Osteocyte (in vitro differentiated cells): Measurements from ENCODE around the gene RASSF7. TPM values are rescaled to one million over a fixed set of nuclear protein-coding genes. Genes with fewer than 3 reads are reported as not detected.

Experiments used
- DNase-seq: peaks from one replicate; pipeline ENCODE4 v3.0.0; 2021; ENCODE audit warnings: mixed read lengths; ENCODE audit not compliant: unreplicated experiment; ENCODE audit errors: extremely low spot score
- H3K27ac Mint-ChIP-seq: one replicate; pipeline ENCODE4 v1.8.0; 2021; ENCODE audit warnings: mild to moderate bottlenecking, mixed read lengths; ENCODE audit not compliant: unreplicated experiment
- H3K27me3 Mint-ChIP-seq: one replicate; pipeline ENCODE4 v1.8.0; 2021; ENCODE audit warnings: mixed read lengths; ENCODE audit not compliant: unreplicated experiment
- H3K36me3 Mint-ChIP-seq: one replicate; pipeline ENCODE4 v1.8.0; 2021; ENCODE audit warnings: mixed read lengths; ENCODE audit not compliant: unreplicated experiment
- H3K4me1 Mint-ChIP-seq: one replicate; pipeline ENCODE4 v1.8.0; 2021; ENCODE audit warnings: mixed read lengths; ENCODE audit not compliant: unreplicated experiment
- H3K4me3 Mint-ChIP-seq: one replicate; pipeline ENCODE4 v1.8.0; 2021; ENCODE audit warnings: mild to moderate bottlenecking, moderate library complexity, mixed read lengths; ENCODE audit not compliant: unreplicated experiment
- H3K9me3 Mint-ChIP-seq: one replicate; pipeline ENCODE4 v1.8.0; 2021; ENCODE audit warnings: mixed read lengths; ENCODE audit not compliant: unreplicated experiment
- CTCF ChIP-seq: fragments of 200-600 bp; sonication (generic); IDR thresholded peaks from 2 replicates; pipeline ENCODE4 v1.5.0; 2021; ENCODE audit warnings: antibody characterized with exemption, mild to moderate bottlenecking, moderate library complexity
- total RNA-seq: library from RNA; stranded (reverse); gene quantifications from 2 replicates; pipeline ENCODE4 v1.2.1, GENCODE V29; 2021

The RASSF7 gene
- total RNA-seq, 1 donor from 2014 or later: 8.0 TPM

GRCh38 chr11:563066-563811 lies 2.5 kb downstream of the RASSF7 start:
- Mint-ChIP-seq H3K9me3 (no peaks in the 10 kb centered on the region), H3K4me3 (no peak overlapping the region), H3K27me3 (no peaks in the 10 kb centered on the region), H3K27ac (no peak overlapping the region), H3K36me3 (peaks cover 1% of the 10 kb centered on the region), H3K4me1 (peaks cover 20% of the 10 kb centered on the region)
- DNase-seq: no peak
- TF ChIP-seq CTCF: no peak

- no peak for TF ChIP-seq CTCF
- Mint-ChIP-seq H3K27me3 (no peaks in the 10 kb centered on the region), H3K27ac (no peak overlapping the region), H3K4me3 (no peak overlapping the region), H3K36me3 (peaks cover 1% of the 10 kb centered on the region), H3K4me1 (peaks cover 20% of the 10 kb centered on the region), H3K9me3 (no peaks in the 10 kb centered on the region)
- no peak for DNase-seq
Observed at GRCh38 chr11:563812-564578, 3.2 kb downstream of the RASSF7 start.

GRCh38 chr11:565921-566509 lies 5.2 kb downstream of the RASSF7 start:
- no peaks in the 10 kb centered on the region for H3K27me3 Mint-ChIP-seq
- no peak overlapping the region for H3K4me3 Mint-ChIP-seq
- DNase-seq: no peak
- H3K27ac Mint-ChIP-seq: no peak overlapping the region
- no peak for TF ChIP-seq CTCF
- H3K4me1 Mint-ChIP-seq: peaks cover 17% of the 10 kb centered on the region
- no peaks in the 10 kb centered on the region for H3K9me3 Mint-ChIP-seq
- peaks cover 1% of the 10 kb centered on the region for H3K36me3 Mint-ChIP-seq

- DNase-seq: no peak
- H3K27ac Mint-ChIP-seq: peak overlapping the region; percentile 50
Observed at GRCh38 chr11:567011-567628, 6.3 kb downstream of the RASSF7 start.

More at GRCh38 chr11:567011-567628, 6.3 kb downstream of the RASSF7 start:
- Mint-ChIP-seq H3K4me3 (peak overlapping the region; percentile 75), H3K27me3 (no peaks in the 10 kb centered on the region), H3K9me3 (no peaks in the 10 kb centered on the region), H3K4me1 (peaks cover 11% of the 10 kb centered on the region), H3K36me3 (peaks cover 1% of the 10 kb centered on the region)
- TF ChIP-seq CTCF: no peak
